GM18873 (cell line): Measurements from ENCODE around the gene FSD2.
"Not testable (repeated sequence)": the region's sequence is repeated elsewhere in the genome, so short reads cannot be mapped to it uniquely, and the experiment has no call there.

Experiments
- ATAC-seq: cut with Tn5 transposase; IDR thresholded peaks from one replicate; pipeline ENCODE4 v1.9.1; 2021; ENCODE audit warnings: mild to moderate bottlenecking, moderate library complexity, moderate number of reproducible peaks; ENCODE audit not compliant: unreplicated experiment, low FRiP score

FSD2 gene

GRCh38 chr15:82831894-82832600 lies 26.2 kb upstream of the FSD2 start:
- ATAC-seq, result no peak

- no peak for ATAC-seq
These were observed 24.7 kb upstream of the FSD2 start for GRCh38 chr15:82830427-82831173.

- ATAC-seq, result no peak
These were observed 23.4 kb upstream of the FSD2 start for GRCh38 chr15:82829234-82829633.

- no peak for ATAC-seq
These were observed 22.2 kb upstream of the FSD2 start for GRCh38 chr15:82828075-82828474.

- ATAC-seq, result no peak
These were observed 17.2 kb upstream of the FSD2 start for GRCh38 chr15:82823049-82823448.

GRCh38 chr15:82821851-82822250 lies 16.0 kb upstream of the FSD2 start:
- not testable (repeated sequence) for ATAC-seq

GRCh38 chr15:82821396-82821795 lies 15.5 kb upstream of the FSD2 start:
- not testable (repeated sequence) for ATAC-seq

GRCh38 chr15:82820128-82820527 lies 14.3 kb upstream of the FSD2 start:
- ATAC-seq, result no peak

GRCh38 chr15:82812994-82813393 lies 7.1 kb upstream of the FSD2 start:
- ATAC-seq, result no peak

- no peak for ATAC-seq
These were observed 5.1 kb upstream of the FSD2 start for GRCh38 chr15:82810890-82811426.

- peak; percentile 2 for ATAC-seq
These were observed 4.4 kb upstream of the FSD2 start for GRCh38 chr15:82810061-82810889.

- peak; percentile 88 for ATAC-seq
These were observed 3.6 kb upstream of the FSD2 start, which contains the start of gene WHAMM for GRCh38 chr15:82809308-82810060. Gene WHAMM (plus strand): TSS chr15:82809628. CDS start chr15:82809727, 99 bp downstream.

- ATAC-seq, result no peak
These were observed 2.8 kb upstream of the FSD2 start for GRCh38 chr15:82808634-82809041.

GRCh38 chr15:82807920-82808633 lies 2.2 kb upstream of the FSD2 start:
- no peak for ATAC-seq

- no peak for ATAC-seq
These were observed 1.3 kb downstream of the FSD2 start for GRCh38 chr15:82804575-82804949.

GRCh38 chr15:82803793-82804574 lies 1.9 kb downstream of the FSD2 start:
- ATAC-seq, result no peak

- ATAC-seq, result no peak
These were observed 3.4 kb downstream of the FSD2 start for GRCh38 chr15:82802497-82802896.

- ATAC-seq, result no peak
These were observed 6.6 kb downstream of the FSD2 start for GRCh38 chr15:82799183-82799841.
